H1 (cell line): ENCODE measurements around the gene CREB3. TPM values are rescaled to one million over a fixed set of nuclear protein-coding genes. Genes with fewer than 3 reads are reported as not detected.

Experiments used
- ATF2 ChIP-seq: IDR thresholded peaks from 2 replicates; pipeline ENCODE4 v1.6.1; 2012; ENCODE audit warnings: low read length, inconsistent platforms
- BRCA1 ChIP-seq: IDR thresholded peaks from 2 replicates; pipeline ENCODE4 v1.6.1; 2012; ENCODE audit warnings: low read depth, low read length, improper control_type of control experiment
- CTBP2 ChIP-seq: IDR thresholded peaks from 2 replicates; pipeline ENCODE4 v1.7.0; 2011; ENCODE audit warnings: borderline replicate concordance, mild to moderate bottlenecking, moderate library complexity, mixed read lengths, low read length; ENCODE audit not compliant: insufficient read depth, insufficient read length
- EGR1 ChIP-seq: IDR thresholded peaks from 2 replicates; pipeline ENCODE4 v1.6.1; 2011; ENCODE audit warnings: low read depth, low read length, borderline replicate concordance
- NANOG ChIP-seq: IDR thresholded peaks from 2 replicates; pipeline ENCODE4 v1.6.1; 2011; ENCODE audit warnings: low read length, low read depth, mild to moderate bottlenecking, inconsistent platforms; ENCODE audit not compliant: insufficient read depth, poor library complexity, severe bottlenecking
- POLR2A ChIP-seq, 2 experiments: IDR thresholded peaks; 1 replicate in 1 of 2; 2 replicates in 1 of 2; pipeline ENCODE4 v1.6.1; 2011; ENCODE audit warnings: low read depth in 2 of 2, low read length in 2 of 2, mild to moderate bottlenecking in 2 of 2; ENCODE audit errors: control extremely low read depth in 1 of 2
- POLR2AphosphoS5 ChIP-seq: IDR thresholded peaks from 2 replicates; pipeline ENCODE4 v1.6.1; 2011; ENCODE audit warnings: low read depth, low read length
- SUZ12 ChIP-seq: fragments of 200-600 bp; sonication (generic); IDR thresholded peaks from 2 replicates; pipeline ENCODE4 v1.6.1; 2012; ENCODE audit warnings: mild to moderate bottlenecking, inconsistent platforms, low read length, moderate library complexity, mixed read lengths
- polyA plus RNA-seq, 7 experiments: library from polyadenylated mRNA; depleted of rRNA in 3 of 7; stranded (reverse) in 5 of 7; unstranded in 2 of 7; fragments of >200 nt in 5 of 7; fragments of 200-250 nt in 2 of 7; gene quantifications; 1 replicate in 5 of 7; 2 replicates in 1 of 7; 4 replicates in 1 of 7; pipeline versions ENCODE4 v1.2.1 to v1.2.3, GENCODE V29; 2011 to 2013; ENCODE audit warnings: missing spikeins in 2 of 7, mixed read lengths in 2 of 7
- total RNA-seq: library from RNA; stranded (reverse); fragmentation: NEBNext Ultra II Directional; extraction: Animal tissue kit (Norgen Biotek cat#: 25700); gene quantifications from 2 replicates; pipeline ENCODE4 v1.2.1, GENCODE V29; 2021
- TF ChIP-seq, protein P1 (sequence below): IDR thresholded peaks from 2 replicates; pipeline ENCODE4 v1.6.1; 2012; ENCODE audit warnings: inconsistent platforms

The CREB3 gene
- total and polyA plus RNA-seq, 2 of the 8 experiments (the other 6 are each of a cell fraction or from before 2014, with no cell fraction given), result 24.4 to 25.7 TPM

- no peak for TF ChIP-seq POLR2A (IDR thresholded peaks at IDR 0.05; ENCODE audit: control extremely low read depth in 1 of 2, low read depth in 2 of 2, low read length in 2 of 2)
- TF ChIP-seq CTBP2, result no peak
- no peak for TF ChIP-seq EGR1
- TF ChIP-seq, protein P1, sequence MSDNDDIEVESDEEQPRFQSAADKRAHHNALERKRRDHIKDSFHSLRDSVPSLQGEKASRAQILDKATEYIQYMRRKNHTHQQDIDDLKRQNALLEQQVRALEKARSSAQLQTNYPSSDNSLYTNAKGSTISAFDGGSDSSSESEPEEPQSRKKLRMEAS, result no peak
- no peak for TF ChIP-seq BRCA1
- no peak for TF ChIP-seq ATF2
- TF ChIP-seq NANOG, result no peak
- TF ChIP-seq POLR2AphosphoS5, result no peak; the same call in 1 of the 2 replicates
- no peak for TF ChIP-seq SUZ12
Observed at GRCh38 chr9:35740243-35740642, 7.8 kb downstream of the CREB3 start (continued).
